GM10266 (cell line): ENCODE data around the gene ARHGAP26.

Source experiments
- DNase-seq: peaks from one replicate; pipeline ENCODE4 v3.0.0; 2012; ENCODE audit errors: extremely low spot score
- TF ChIP-seq, protein P1 (sequence below): IDR thresholded peaks from 2 replicates; pipeline ENCODE4 v1.5.1; 2012; ENCODE audit warnings: mild to moderate bottlenecking, low read depth; ENCODE audit not compliant: control insufficient read depth, insufficient read depth; ENCODE audit errors: missing control alignments

ARHGAP26 gene

DNA sequence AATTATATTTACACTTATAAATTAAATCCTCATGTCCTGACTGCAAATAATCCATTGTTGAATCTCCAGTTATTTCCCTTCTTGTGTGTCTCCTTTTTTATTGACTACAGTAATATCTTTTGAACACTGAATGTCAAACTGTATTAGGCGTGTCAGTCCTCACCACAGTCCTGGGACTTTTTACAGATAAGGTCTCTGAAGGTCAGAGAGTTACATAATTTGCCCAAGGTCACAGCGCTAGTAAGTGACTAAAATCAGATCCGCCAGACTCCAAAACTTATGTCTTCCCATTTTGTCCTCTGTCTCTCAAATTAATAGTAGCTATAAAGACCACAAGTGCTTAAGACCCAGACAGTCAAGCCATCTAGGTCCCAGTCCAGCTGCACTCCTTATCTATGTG is 359.0 kb downstream of the ARHGAP26 start:
- TF ChIP-seq, protein P1, sequence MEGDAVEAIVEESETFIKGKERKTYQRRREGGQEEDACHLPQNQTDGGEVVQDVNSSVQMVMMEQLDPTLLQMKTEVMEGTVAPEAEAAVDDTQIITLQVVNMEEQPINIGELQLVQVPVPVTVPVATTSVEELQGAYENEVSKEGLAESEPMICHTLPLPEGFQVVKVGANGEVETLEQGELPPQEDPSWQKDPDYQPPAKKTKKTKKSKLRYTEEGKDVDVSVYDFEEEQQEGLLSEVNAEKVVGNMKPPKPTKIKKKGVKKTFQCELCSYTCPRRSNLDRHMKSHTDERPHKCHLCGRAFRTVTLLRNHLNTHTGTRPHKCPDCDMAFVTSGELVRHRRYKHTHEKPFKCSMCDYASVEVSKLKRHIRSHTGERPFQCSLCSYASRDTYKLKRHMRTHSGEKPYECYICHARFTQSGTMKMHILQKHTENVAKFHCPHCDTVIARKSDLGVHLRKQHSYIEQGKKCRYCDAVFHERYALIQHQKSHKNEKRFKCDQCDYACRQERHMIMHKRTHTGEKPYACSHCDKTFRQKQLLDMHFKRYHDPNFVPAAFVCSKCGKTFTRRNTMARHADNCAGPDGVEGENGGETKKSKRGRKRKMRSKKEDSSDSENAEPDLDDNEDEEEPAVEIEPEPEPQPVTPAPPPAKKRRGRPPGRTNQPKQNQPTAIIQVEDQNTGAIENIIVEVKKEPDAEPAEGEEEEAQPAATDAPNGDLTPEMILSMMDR: no peak

DNA sequence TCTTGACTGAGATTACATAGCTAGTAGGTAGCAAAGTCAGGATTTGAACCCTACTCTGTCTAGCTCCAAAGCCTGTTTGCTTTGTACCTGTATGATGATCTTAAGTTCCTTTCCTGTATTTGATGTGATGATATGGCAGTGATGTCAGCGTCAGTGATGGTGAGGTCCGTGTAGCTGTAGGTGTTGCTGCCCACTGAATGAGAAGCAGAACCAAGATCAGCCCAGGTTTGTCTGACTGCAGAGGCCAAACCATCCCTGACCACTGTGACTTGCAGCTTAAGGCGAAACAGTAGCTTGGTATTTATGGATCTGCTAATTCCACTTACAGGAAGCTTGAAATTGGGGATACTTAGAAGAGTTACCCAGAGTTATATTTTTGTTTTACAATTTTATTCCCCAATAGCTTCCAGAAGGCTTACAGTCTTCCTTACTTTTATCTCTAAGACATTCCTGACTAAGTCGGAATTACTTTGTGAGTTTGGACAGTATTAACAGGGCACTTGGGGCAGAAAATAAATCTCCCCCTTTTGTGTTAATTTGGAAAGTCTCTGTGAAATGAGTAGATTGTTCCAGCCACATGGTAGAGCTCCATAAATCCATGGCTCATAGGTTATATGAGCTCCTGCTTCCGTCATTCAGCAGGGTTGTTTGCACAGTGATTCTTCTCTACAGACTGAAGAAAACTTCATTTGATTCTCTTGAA is 359.9 kb downstream of the ARHGAP26 start:
- TF ChIP-seq, protein P1: no peak
- no peak for DNase-seq

More for the DNA sequence above, 359.0 kb downstream of the ARHGAP26 start:
- no peak for DNase-seq

DNA sequence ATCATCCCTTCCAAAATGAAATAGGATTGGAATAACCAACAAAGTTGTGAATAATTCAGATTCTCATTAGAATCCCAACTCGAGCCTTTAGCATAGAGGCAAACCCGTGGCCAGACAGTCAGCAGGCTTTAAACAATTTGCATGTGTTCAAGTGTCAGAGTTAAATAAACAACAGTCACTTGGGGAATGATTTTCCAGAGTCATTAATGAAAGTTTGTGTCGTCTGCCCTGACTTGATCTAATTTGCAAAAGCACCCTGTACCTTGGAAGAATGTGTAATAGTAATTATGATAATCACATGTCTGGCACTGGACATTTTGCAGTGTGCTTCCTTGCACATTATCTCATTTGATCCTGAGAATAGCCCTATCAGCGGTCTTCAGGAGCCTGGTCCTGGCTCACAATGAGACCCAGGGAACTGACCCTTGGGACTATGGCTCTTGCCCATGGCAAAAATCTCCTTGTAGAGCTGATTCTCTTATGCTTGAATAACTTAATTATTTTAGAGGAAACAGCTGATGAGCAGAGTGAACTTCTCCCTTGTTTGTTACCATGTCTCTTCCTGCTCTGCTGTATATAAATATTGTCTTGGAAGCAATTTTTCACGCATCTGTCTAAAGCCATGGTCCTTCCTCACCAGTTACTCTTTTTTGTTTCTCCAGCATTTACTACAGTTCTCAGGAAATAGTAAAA is 360.6 kb downstream of the ARHGAP26 start:
- no peak for DNase-seq
- TF ChIP-seq, protein P1: no peak

DNA sequence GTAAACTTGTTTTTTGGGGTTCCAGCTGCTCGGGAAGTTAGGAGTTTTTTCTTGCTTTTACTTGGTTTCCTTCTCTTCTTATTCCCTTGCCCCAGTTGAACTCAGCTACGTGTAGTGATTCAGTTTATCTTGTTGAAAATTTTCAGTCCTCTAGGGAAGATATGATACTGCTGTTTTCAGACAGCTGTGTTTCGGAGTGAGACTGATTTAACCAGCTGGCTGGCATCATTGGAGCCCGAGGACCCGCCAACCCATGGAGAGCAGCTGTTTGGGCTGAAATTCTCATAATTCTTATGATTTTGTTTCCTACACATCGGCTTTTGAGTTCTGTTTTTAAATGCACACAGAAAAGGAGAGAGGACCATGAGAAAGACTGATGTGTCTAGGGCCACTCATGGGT is 361.8 kb downstream of the ARHGAP26 start:
- TF ChIP-seq, protein P1: no peak
- no peak for DNase-seq

DNA sequence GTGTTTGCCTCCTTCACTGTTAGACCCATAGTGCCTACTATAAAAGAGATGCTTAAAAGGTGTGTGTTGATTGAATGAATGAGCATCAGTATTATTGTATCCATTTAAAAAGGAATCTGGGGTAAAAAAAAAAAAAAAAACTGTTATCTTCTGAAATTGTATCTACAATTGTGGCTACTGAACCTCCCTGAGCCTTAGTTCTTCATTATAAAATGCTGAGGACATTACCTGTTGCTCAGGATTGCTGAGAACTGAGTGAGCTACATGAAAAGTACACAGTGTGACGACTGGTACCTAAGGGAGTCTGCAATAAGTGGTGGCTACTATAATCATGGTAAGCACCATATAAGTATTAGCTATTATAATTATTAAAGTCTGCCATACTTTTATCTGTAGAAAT is 362.6 kb downstream of the ARHGAP26 start:
- no peak for DNase-seq
- TF ChIP-seq, protein P1: no peak

DNA sequence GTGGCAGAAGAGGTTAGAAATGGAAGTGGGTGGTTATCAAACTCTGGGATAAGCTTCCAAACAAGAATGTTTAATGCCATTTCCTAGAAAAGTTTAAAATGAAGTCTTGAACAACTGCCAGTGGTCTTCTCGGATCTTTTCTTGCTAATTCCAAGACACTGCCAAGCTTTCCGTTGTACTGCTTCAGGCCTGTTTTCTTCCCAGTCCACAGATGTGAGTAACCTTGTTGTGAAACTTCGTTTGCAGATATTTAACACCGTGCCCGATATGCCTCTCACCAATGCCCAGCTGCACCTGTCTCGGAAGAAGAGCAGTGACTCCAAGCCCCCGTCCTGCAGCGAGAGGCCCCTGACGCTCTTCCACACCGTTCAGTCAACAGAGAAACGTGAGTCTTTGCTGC is 363.5 kb downstream of the ARHGAP26 start:
- TF ChIP-seq, protein P1: no peak
- DNase-seq: no peak

DNA sequence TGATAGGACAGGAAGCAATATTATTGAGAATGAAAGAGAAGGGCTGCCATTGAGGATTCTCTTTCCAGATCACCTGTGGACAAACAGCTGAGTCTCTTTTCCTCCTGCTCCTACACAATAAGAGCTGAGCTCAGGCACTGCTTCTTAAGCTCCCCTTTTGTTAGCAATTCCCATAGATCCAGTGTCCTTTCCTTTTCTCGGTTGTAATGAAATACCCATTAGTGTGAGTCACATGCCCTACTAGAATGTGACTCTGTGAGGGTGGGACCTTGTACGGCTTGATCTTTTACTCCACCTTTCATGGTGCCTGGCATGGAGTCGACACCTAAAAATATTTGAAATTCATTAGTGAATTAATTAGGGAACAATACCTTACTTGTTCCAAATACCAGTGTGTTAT is 364.1 kb downstream of the ARHGAP26 start:
- TF ChIP-seq, protein P1: no peak
- DNase-seq: no peak
